Activated CD8-positive, alpha-beta memory T cell treated with anti-CD3 and anti-CD28 coated beads for 36 hours (primary cell): Measurements from ENCODE around the gene CACNG7. TPM values are rescaled to one million over a fixed set of nuclear protein-coding genes. Genes with fewer than 3 reads are reported as not detected.
"Not testable (repeated sequence)": the region's sequence is repeated elsewhere in the genome, so short reads cannot be mapped to it uniquely, and the experiment has no call there.

ENCODE experiments used
- CTCF ChIA-PET: fragments of 350-600 bp; sonication (Branson Sonifier 250); formaldehyde crosslinking; loops from one replicate; lab custom pipeline; 2021; ENCODE audit warnings: antibody characterized with exemption; lab: Charles Lee
- POLR2A ChIA-PET: fragments of 350-600 bp; sonication (Branson Sonifier 250); formaldehyde crosslinking; loops from one replicate; lab custom pipeline; 2021; ENCODE audit warnings: antibody characterized with exemption; lab: Charles Lee
- total RNA-seq, 2 experiments: library from RNA; stranded (reverse); gene quantifications; one replicate each; pipeline ENCODE4 v1.2.3, GENCODE V29; 2021

The CACNG7 gene
- total RNA-seq, 2 experiments from 2014 or later, result not detected

- CTCF ChIA-PET, result no interaction called here
- POLR2A ChIA-PET, result no interaction called here
Observed at GRCh38 chr19:53927739-53928138, 18.7 kb downstream of the CACNG7 start.

- POLR2A ChIA-PET, result no interaction called here
- CTCF ChIA-PET, result no interaction called here
Observed at GRCh38 chr19:53936029-53936428, 27.0 kb downstream of the CACNG7 start.

- ChIA-PET CTCF (no interaction called here), POLR2A (no interaction called here)
Observed at GRCh38 chr19:53942001-53942786, 33.1 kb downstream of the CACNG7 start.

- ChIA-PET CTCF (no interaction called here), POLR2A (no interaction called here)
Observed at GRCh38 chr19:53944416-53944815, 35.3 kb downstream of the CACNG7 start.

- CTCF ChIA-PET, result no interaction called here
- POLR2A ChIA-PET, result no interaction called here
Observed at GRCh38 chr19:53944933-53945332, 35.9 kb downstream of the CACNG7 start.

- ChIA-PET POLR2A (no interaction called here), CTCF (no interaction called here)
Observed at GRCh38 chr19:53945441-53945840, 36.4 kb downstream of the CACNG7 start.

- ChIA-PET POLR2A (no interaction called here), CTCF (no interaction called here)
Observed at GRCh38 chr19:53945998-53946397, 36.9 kb downstream of the CACNG7 start.

- ChIA-PET CTCF (interaction anchor here (0.6 to 1.6 kb wide), 3 partner anchors 41 to 237 kb away, joined by 5 read pairs; no protein-coding TSS in a partner anchor), POLR2A (no interaction called here)
Observed at GRCh38 chr19:53947624-53948023, 38.5 kb downstream of the CACNG7 start.

GRCh38 chr19:53948611-53949010 lies 39.5 kb downstream of the CACNG7 start:
- CTCF ChIA-PET, POLR2A ChIA-PET: not testable (repeated sequence)

- ChIA-PET CTCF (no interaction called here), POLR2A (no interaction called here)
Observed at GRCh38 chr19:53951436-53951835, 42.4 kb downstream of the CACNG7 start.

GRCh38 chr19:53951947-53952346 lies 42.9 kb downstream of the CACNG7 start:
- ChIA-PET CTCF (no interaction called here), POLR2A (no interaction called here)

GRCh38 chr19:53953383-53953782 lies 44.3 kb downstream of the CACNG7 start:
- ChIA-PET CTCF (no interaction called here), POLR2A (no interaction called here)

GRCh38 chr19:53957448-53958167 lies 48.5 kb downstream of the CACNG7 start:
- CTCF ChIA-PET, result no interaction called here

GRCh38 chr19:53958168-53958571 lies 49.1 kb downstream of the CACNG7 start:
- POLR2A ChIA-PET, result interaction anchor here (0.6 kb wide), 1 partner anchor 17 kb away, joined by 4 read pairs; no protein-coding TSS in a partner anchor
- CTCF ChIA-PET, result no interaction called here

More at GRCh38 chr19:53957448-53958167, 48.5 kb downstream of the CACNG7 start:
- POLR2A ChIA-PET, result no interaction called here

GRCh38 chr19:53958823-53959757 lies 50.0 kb downstream of the CACNG7 start:
- ChIA-PET CTCF (no interaction called here), POLR2A (interaction anchor here (0.6 kb wide), 1 partner anchor 18 kb away, joined by 4 read pairs; no protein-coding TSS in a partner anchor)

GRCh38 chr19:53960187-53960586 lies 51.1 kb downstream of the CACNG7 start:
- CTCF ChIA-PET, result no interaction called here
- POLR2A ChIA-PET, result no interaction called here

- ChIA-PET CTCF (no interaction called here), POLR2A (no interaction called here)
Observed at GRCh38 chr19:53960886-53961285, 51.8 kb downstream of the CACNG7 start.

- POLR2A ChIA-PET, result no interaction called here
- CTCF ChIA-PET, result no interaction called here
Observed at GRCh38 chr19:53961523-53962356, 52.7 kb downstream of the CACNG7 start.
